DMS 273 treated with DMSO at 0.1 percent for 48 hours (cell line): ENCODE results near the gene SMIM21.

Experiments
- DNase-seq: peaks from one replicate; lab custom pipeline; 2025; lab: John Stamatoyannopoulos, UW

SMIM21 gene

GRCh38 chr18:75377258-75377657, 50.2 kb downstream of the SMIM21 start:
- DNase-seq: no peak

- DNase-seq: no peak
These were observed 51.5 kb downstream of the SMIM21 start for GRCh38 chr18:75376004-75376403.

GRCh38 chr18:75375341-75375740, 52.2 kb downstream of the SMIM21 start:
- no peak for DNase-seq

GRCh38 chr18:75374466-75374865, 53.0 kb downstream of the SMIM21 start:
- DNase-seq: no peak

- DNase-seq: no peak
These were observed 58.3 kb downstream of the SMIM21 start for GRCh38 chr18:75369026-75369721.

- DNase-seq: no peak
These were observed 61.7 kb downstream of the SMIM21 start for GRCh38 chr18:75365837-75366236.

GRCh38 chr18:75365254-75365629, 62.3 kb downstream of the SMIM21 start:
- no peak for DNase-seq

- DNase-seq: no peak
These were observed 62.8 kb downstream of the SMIM21 start for GRCh38 chr18:75364512-75365253.

GRCh38 chr18:75363446-75364225, 63.9 kb downstream of the SMIM21 start:
- DNase-seq: no peak

GRCh38 chr18:75362435-75362834, 65.1 kb downstream of the SMIM21 start:
- no peak for DNase-seq

GRCh38 chr18:75360941-75361340, 66.6 kb downstream of the SMIM21 start:
- no peak for DNase-seq

GRCh38 chr18:75360215-75360614, 67.3 kb downstream of the SMIM21 start:
- no peak for DNase-seq
